Stimulated activated CD4-positive, alpha-beta T cell treated with anti-CD3 and anti-CD28 coated beads, Interleukin-15, amount 100 ng/mL, for 1 hour (primary cell): Measurements from ENCODE around the gene CSF3.

Source experiments
- DNase-seq, 2 donors: peaks; one replicate each; pipeline ENCODE4 v3.0.0-alpha.2; 2020; ENCODE audit warnings: low read depth in 1 of 2, low spot score in 1 of 2

CSF3 gene

GRCh38 chr17:40015005-40015997 lies at the start of gene CSF3:
Gene CSF3, plus strand, starts transcription at chr17:40015440. Its CDS starts 35 bp downstream, at chr17:40015475.
- no peak for DNase-seq

GRCh38 chr17:39966771-39967170 lies 48.5 kb upstream of the CSF3 start:
- DNase-seq, result no peak

- DNase-seq, result no peak
Measured at GRCh38 chr17:39968761-39969160, 46.5 kb upstream of the CSF3 start.

DNA sequence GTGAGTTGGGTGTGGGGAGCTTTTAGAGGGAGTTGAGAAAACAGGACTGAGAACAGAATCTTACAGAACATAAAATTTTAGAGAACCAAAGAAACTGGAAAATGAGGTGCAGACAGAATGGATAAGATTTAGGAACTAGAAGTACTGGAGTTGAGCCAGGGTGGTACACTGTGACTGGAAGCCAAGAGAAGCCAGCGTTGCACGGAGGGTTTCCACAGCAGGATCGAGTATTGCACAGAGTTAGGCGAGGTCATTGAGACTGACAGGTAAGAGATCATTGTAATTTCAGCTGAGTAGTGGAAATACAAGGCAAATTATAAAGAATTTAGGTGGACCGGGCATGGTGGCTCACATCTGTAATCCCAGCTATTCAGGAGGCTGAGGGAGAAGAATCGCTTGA lies 45.9 kb upstream of the CSF3 start:
- no peak for DNase-seq

- DNase-seq, result no peak
Measured at GRCh38 chr17:39970157-39970692, 45.0 kb upstream of the CSF3 start.

DNA sequence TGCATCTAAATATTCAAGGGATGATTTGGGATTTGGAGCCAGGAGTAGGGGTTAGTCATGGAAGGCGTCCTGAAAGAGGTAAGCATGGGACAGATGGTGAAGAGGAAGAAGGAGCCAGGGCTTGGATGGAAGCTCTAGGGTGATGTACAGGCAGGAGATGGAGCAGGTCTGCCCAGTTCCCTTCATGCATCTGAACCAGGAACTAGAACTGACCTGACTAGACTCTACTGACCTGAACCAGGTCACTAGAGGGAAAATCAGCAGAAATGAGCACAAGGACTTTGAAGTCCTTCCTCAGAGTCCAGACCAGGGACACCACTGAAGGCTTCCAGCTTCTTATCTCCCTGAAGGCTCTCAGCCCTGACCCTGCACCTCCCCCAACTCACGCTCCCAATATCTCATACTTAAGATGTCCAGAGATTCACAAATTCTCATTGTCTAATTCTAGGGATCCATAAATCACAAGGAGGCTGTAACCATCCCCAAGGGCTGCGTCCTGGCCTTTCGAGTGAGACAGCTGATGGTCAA lies 44.1 kb upstream of the CSF3 start:
- no peak for DNase-seq

DNA sequence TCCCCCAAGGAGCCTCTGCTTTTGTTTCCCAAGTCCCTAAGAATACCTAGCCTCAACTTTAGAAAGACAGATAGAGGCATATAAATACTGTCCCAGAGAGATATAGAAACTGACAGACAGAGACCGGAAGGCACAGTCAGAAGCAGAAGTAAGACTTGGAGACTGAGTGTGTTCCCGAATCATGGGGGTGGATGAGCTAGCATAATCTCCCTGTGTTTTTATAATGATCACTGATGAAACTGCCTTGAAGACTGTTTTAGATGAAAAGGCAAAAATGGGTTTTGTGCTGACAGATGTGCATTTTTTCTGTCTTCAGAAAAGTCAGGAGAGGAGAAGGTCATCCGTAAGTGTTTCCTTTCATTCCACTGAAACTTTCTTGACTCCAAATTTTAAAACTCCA lies 43.0 kb upstream of the CSF3 start:
- no peak for DNase-seq

DNA sequence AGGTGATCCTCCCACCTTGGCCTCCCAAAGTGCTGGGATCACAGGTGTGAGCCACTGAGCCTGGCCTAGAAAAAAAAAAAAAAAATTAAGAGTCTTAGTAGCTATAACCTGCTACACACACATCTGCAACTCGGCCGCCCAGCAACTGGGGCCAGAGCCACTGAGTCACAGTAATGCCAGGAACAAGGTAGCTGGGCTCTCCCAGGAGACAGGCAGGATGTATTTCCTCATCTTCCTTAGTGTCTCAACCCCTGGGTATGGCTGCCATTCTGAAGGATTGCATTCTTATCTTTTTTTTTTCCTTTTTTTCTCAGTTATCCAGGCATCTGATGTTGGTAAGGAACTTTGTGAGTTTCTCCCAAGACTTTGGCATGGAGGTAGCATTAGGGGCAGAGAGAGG lies 41.7 kb upstream of the CSF3 start:
- no peak for DNase-seq

GRCh38 chr17:39974433-39974832 lies 40.8 kb upstream of the CSF3 start:
- DNase-seq, result no peak

- no peak for DNase-seq
Measured at GRCh38 chr17:39975801-39976200, 39.4 kb upstream of the CSF3 start.

DNA sequence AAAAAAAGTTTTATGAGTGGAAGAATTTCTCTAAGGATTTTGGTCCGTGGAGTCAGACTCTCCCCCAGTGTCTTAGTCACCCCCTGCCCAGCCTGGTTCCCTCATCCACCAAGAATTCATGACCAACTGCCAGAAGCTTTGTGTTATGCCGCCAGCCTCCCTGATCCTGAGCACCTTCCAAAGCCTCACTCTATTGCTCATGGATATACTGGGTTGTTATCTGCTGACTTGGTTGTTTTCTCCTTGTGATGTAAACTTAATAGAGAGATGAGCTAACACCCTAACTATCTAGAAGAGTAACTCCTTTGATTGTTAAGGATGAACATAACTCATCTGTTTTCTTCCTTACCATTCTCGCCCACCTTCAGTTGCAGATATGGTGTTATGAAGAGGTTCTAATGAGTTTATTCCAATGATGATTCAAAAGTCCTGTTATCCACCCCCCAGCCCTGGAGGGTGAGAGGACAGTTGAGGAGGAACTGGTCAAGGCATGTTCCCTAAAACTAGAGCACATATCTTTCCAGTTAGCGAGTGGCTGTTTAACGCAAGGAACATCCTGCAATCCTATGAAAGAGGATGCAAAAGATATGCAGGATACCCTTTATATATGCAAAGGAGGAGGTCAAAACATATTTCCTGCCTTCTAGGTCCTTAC lies 36.1 kb upstream of the CSF3 start:
- no peak for DNase-seq

- no peak for DNase-seq
Measured at GRCh38 chr17:39979893-39980350, 35.3 kb upstream of the CSF3 start.

DNA sequence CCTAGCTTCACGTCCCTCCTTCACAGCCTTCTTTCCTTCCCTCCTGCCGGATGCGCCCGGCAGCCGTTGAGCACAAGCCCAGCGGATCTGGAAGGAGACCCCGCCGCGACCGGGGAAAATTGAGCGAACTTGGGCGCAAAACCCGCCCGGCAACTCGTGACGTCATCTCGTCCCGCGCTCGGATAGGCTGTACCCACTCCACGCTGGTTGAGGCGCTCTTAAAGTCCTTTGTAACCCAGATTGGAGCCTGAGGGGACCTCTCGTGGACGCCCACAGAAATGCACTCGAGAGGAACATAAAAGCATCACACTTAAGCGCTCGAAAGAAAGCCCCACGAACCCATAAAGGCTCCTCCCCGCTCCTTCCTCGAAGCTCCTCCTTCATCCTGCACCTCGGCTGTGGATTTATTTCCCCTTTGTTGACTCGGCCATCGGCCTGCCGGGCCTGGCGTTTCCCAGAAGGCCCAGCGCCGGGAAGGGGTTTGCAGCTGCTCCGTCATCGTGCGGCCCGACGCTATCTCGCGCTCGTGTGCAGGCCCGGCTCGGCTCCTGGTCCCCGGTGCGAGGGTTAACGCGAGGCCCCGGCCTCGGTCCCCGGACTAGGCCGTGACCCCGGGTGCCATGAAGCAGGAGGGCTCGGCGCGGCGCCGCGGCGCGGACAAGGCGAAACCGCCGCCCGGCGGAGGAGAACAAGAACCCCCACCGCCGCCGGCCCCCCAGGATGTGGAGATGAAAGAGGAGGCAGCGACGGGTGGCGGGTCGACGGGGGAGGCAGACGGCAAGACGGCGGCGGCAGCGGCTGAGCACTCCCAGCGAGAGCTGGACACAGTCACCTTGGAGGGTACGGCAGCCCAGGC lies 34.7 kb upstream of the CSF3 start, which contains the start of gene PSMD3:
Gene PSMD3, plus strand, starts transcription at position 457 of the 856 bp plus-strand sequence. Its CDS starts 164 bp downstream, at position 621.
- DNase-seq, result peak; percentile 92 to 93

DNA sequence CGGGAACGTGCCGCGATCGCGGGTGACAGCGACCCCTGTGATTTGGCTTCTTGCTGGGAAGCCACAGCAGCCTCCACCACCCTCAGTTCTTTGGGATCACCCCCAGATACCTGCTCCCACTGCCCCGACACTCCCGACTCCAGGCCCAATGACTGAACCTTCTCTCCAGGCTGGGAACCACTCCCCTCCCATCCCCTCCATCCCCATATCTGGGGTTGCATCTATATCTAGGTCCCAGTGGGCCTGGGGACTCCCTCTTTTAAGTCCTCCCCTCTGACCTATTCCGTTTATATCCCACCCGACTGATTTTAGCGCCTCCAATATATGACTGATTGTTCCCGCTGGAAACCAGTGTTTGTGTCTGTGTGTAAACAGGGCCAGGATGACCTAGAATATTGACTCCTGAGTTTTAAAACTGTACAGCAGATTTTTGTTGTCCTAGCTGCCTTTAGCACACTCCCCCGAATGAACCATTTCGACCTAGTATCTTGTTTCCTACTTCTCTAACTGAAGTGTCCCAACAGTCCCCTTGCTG lies 34.0 kb upstream of the CSF3 start:
- DNase-seq, result no peak

GRCh38 chr17:39981766-39982375 lies 33.4 kb upstream of the CSF3 start:
- no peak for DNase-seq

GRCh38 chr17:39988206-39988810 lies 26.9 kb upstream of the CSF3 start:
- DNase-seq, result no peak

- DNase-seq, result no peak
Measured at GRCh38 chr17:39994448-39994847, 20.8 kb upstream of the CSF3 start.

GRCh38 chr17:39995438-39995837 lies 19.8 kb upstream of the CSF3 start:
- no peak for DNase-seq

DNA sequence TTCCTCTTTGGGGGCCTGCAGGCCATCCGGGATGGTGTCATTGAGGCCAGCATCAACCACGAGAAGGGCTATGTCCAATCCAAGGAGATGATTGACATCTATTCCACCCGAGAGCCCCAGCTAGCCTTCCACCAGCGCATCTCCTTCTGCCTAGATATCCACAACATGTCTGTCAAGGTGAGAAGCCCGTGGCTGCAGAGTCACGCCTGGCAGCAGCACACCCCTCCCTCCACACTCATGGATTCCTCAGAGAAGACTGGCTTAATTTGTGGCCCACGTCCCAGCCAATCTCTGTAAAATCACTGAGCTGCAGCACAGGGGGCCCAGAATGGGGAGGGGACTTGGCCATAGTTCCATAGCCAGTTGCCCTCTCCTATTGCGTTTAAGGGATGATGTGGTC lies 19.1 kb upstream of the CSF3 start:
- no peak for DNase-seq

- DNase-seq, result no peak
Measured at GRCh38 chr17:39996800-39997199, 18.4 kb upstream of the CSF3 start.
